HCT116 (cell line): ENCODE data around the gene RALGPS1. TPM values are rescaled to one million over a fixed set of nuclear protein-coding genes. Genes with fewer than 3 reads are reported as not detected.

Experiments used
- ATAC-seq: fragments of 200-7000 bp; cut with Tn5 transposase; 2 replicates; pipeline ENCODE4 v1.9.1; 2020; ENCODE audit warnings: mild to moderate bottlenecking, moderate library complexity
- BruUV-seq: library from RNA; stranded (reverse); fragments of 400-500 nt; replicated peaks from 2 replicates; lab custom pipeline; 2021; lab: Mats Ljungman, UMichigan
- CTCF ChIA-PET: fragments of 300-600 bp; sonication (Branson Sonifier 250); formaldehyde crosslinking; loops from one replicate; lab custom pipeline; 2021; ENCODE audit warnings: antibody characterized with exemption; lab: Charles Lee
- POLR2A ChIA-PET: fragments of 300-600, 350-600 bp; sonication (Branson Sonifier 250); formaldehyde crosslinking; loops from one replicate; lab custom pipeline; 2021; ENCODE audit warnings: antibody characterized with exemption; lab: Charles Lee
- RAD21 ChIA-PET, 2 experiments: fragments of 300-600 bp; sonication (Branson Sonifier 250); formaldehyde crosslinking; loops; one replicate each; lab custom pipeline; 2023; ENCODE audit warnings: low total read pairs in 2 of 2; ENCODE audit not compliant: uncharacterized antibody in 2 of 2, unreplicated experiment in 2 of 2, low non-redundant PET in 1 of 2; lab: Charles Lee
- DNase-seq: peaks from one replicate; pipeline ENCODE4 v3.0.0-alpha.2; 2010; ENCODE audit warnings: low read depth, low spot score
- H2AFZ ChIP-seq: fragments of 200-600 bp; shearing (Covaris generic), sonication (generic); 2 replicates; pipeline ENCODE4 v1.6.1; 2017; ENCODE audit warnings: low read depth, mixed run types, mixed read lengths, antibody characterized with exemption, low read length; ENCODE audit not compliant: poor library complexity, severe bottlenecking
- H3K27ac ChIP-seq: 2 replicates; pipeline ENCODE4 v1.5.1; 2012; ENCODE audit warnings: low read depth, low read length
- H3K27me3 ChIP-seq: fragments of 200-600 bp; sonication (generic); 2 replicates; pipeline ENCODE4 v1.6.1; 2016; ENCODE audit warnings: mixed run types, low read length, mixed read lengths; ENCODE audit not compliant: insufficient read depth
- H3K36me3 ChIP-seq, 2 experiments: fragments of 200-500 bp in 1 of 2; fragments of 200-600 bp in 1 of 2; sonication (Bioruptor generic) in 1 of 2; sonication (generic) in 1 of 2; 2 replicates each; pipeline versions ENCODE4 v1.5.1 to v1.6.1; 2014 to 2016; ENCODE audit warnings: low read length in 2 of 2, inconsistent platforms in 1 of 2, mixed read lengths in 1 of 2, mixed run types in 1 of 2; ENCODE audit not compliant: insufficient read depth in 2 of 2, control insufficient read depth in 1 of 2
- H3K4me1 ChIP-seq, 2 experiments: fragments of 200-600 bp in 1 of 2; sonication (generic) in 1 of 2; 2 replicates each; pipeline versions ENCODE4 v1.5.1 to v1.6.1; 2012 to 2017; ENCODE audit warnings: low read length in 2 of 2, inconsistent platforms in 1 of 2, mild to moderate bottlenecking in 1 of 2, mixed read lengths in 1 of 2, mixed run types in 1 of 2, moderate library complexity in 1 of 2; ENCODE audit not compliant: insufficient read depth in 2 of 2, control insufficient read depth in 1 of 2
- H3K4me2 ChIP-seq: fragments of 200-600 bp; sonication (generic); 2 replicates; pipeline ENCODE4 v1.6.1; 2017; ENCODE audit warnings: mixed run types, low read length, mixed read lengths
- H3K4me3 ChIP-seq, 2 experiments: fragments of 200-600 bp in 1 of 2; sonication (generic) in 1 of 2; replicated peaks in 1 of 2; 2 replicates each; pipeline ENCODE4 v1.5.1; 2011 to 2016; ENCODE audit warnings: low read length in 2 of 2, control low read depth in 1 of 2, low read depth in 1 of 2, mild to moderate bottlenecking in 1 of 2, mixed read lengths in 1 of 2, mixed run types in 1 of 2
- H3K79me2 ChIP-seq: fragments of 200-600 bp; sonication (generic); 2 replicates; pipeline ENCODE4 v1.6.1; 2017; ENCODE audit warnings: mild to moderate bottlenecking, mixed run types, low read length, moderate library complexity, mixed read lengths; ENCODE audit not compliant: insufficient read depth
- H3K9ac ChIP-seq: fragments of 200-600 bp; sonication (generic); 2 replicates; pipeline ENCODE4 v1.6.1; 2016; ENCODE audit warnings: low read length, mixed read lengths
- H3K9me2 ChIP-seq: fragments of 200-600 bp; sonication (generic), shearing (Covaris generic); 2 replicates; pipeline ENCODE4 v1.6.1; 2017; ENCODE audit warnings: mixed run types, mild to moderate bottlenecking, moderate library complexity; ENCODE audit not compliant: insufficient read depth
- H3K9me3 ChIP-seq, 2 experiments: fragments of 200-500 bp in 1 of 2; fragments of 200-600 bp in 1 of 2; sonication (Bioruptor generic) in 1 of 2; sonication (generic) in 1 of 2; 2 replicates each; pipeline ENCODE4 v1.6.1; 2014 to 2017; ENCODE audit warnings: low read length in 2 of 2, mixed read lengths in 2 of 2, inconsistent platforms in 1 of 2, low read depth in 1 of 2, mild to moderate bottlenecking in 1 of 2, mixed run types in 1 of 2, moderate library complexity in 1 of 2; ENCODE audit not compliant: control insufficient read depth in 1 of 2, insufficient read depth in 1 of 2
- H4K20me1 ChIP-seq: fragments of 200-600 bp; sonication (generic), shearing (Covaris generic); 2 replicates; pipeline ENCODE4 v1.6.1; 2017; ENCODE audit warnings: mixed run types, mild to moderate bottlenecking, moderate library complexity; ENCODE audit not compliant: insufficient read depth
- CBX3 ChIP-seq: IDR thresholded peaks from 2 replicates; pipeline ENCODE4 v1.6.1; 2012; ENCODE audit warnings: low read depth
- CEBPB ChIP-seq: IDR thresholded peaks from 2 replicates; pipeline ENCODE4 v1.6.1; 2012; ENCODE audit warnings: low read depth
- EGR1 ChIP-seq: IDR thresholded peaks from 2 replicates; pipeline ENCODE4 v1.6.1; 2012; ENCODE audit warnings: low read depth
- EZH2 ChIP-seq: fragments of 200-600 bp; sonication (generic); IDR thresholded peaks from 2 replicates; pipeline ENCODE4 v1.6.1; 2017; ENCODE audit warnings: antibody characterized with exemption, mixed run types
- JUND ChIP-seq: IDR thresholded peaks from 2 replicates; pipeline ENCODE4 v1.6.1; 2012
- MAX ChIP-seq: IDR thresholded peaks from 2 replicates; pipeline ENCODE4 v1.6.1; 2012
- POLR2A ChIP-seq: IDR thresholded peaks from 2 replicates; pipeline ENCODE4 v1.7.0; 2011; ENCODE audit warnings: borderline replicate concordance; ENCODE audit not compliant: insufficient read depth, insufficient read length; ENCODE audit errors: extremely low read depth
- POLR2AphosphoS5 ChIP-seq: IDR thresholded peaks from 2 replicates; pipeline ENCODE4 v1.6.1; 2011; ENCODE audit warnings: mild to moderate bottlenecking, low read depth, low read length, moderate library complexity
- RAD21 ChIP-seq: IDR thresholded peaks from 2 replicates; pipeline ENCODE4 v1.6.1; 2012; ENCODE audit warnings: low read depth, mild to moderate bottlenecking
- REST ChIP-seq: IDR thresholded peaks from 2 replicates; pipeline ENCODE4 v1.6.1; 2012; ENCODE audit warnings: low read depth
- SIN3A ChIP-seq: IDR thresholded peaks from 2 replicates; pipeline ENCODE4 v1.6.1; 2012; ENCODE audit warnings: low read depth
- SP1 ChIP-seq: IDR thresholded peaks from 2 replicates; pipeline ENCODE4 v1.6.1; 2012; ENCODE audit warnings: low read depth
- SRF ChIP-seq: IDR thresholded peaks from 2 replicates; pipeline ENCODE4 v1.6.1; 2012; ENCODE audit warnings: low read depth
- YY1 ChIP-seq: IDR thresholded peaks from 2 replicates; pipeline ENCODE4 v1.6.1; 2011; ENCODE audit warnings: low read length, low read depth, moderate library complexity, mild to moderate bottlenecking; ENCODE audit not compliant: insufficient replicate concordance; ENCODE audit errors: extremely low read depth
- ZFX ChIP-seq: fragments of 450-650 bp; IDR thresholded peaks from 2 replicates; pipeline ENCODE4 v1.6.1; 2017
- ZNF274 ChIP-seq: fragments of 200-500 bp; sonication (Bioruptor generic); IDR thresholded peaks from 2 replicates; pipeline ENCODE4 v1.6.1; 2014; ENCODE audit warnings: mild to moderate bottlenecking, low read depth, low read length, inconsistent platforms
- intact Hi-C: fragments of 100-400 bp; cut with micrococcal nuclease; formaldehyde crosslinking; loops from 2 replicates; pipeline ENCODE4 v1.10.0; 2022
- total RNA-seq: library from RNA; stranded (reverse); gene quantifications from one replicate; pipeline ENCODE4 v1.2.1, GENCODE V29; 2021; ENCODE audit not compliant: unreplicated experiment
- TF ChIP-seq, protein P1 (sequence below): IDR thresholded peaks from 2 replicates; pipeline ENCODE4 v1.6.1; 2012
- TF ChIP-seq, protein P2 (sequence below), 3 experiments: fragments of 200-600 bp in 1 of 3; sonication (generic) in 1 of 3; IDR thresholded peaks in 2 of 3; conservative IDR thresholded peaks in 1 of 3; 2 replicates each; pipeline ENCODE4 v1.5.1; 2012 to 2017; ENCODE audit warnings: low read depth in 2 of 3, low read length in 2 of 3, antibody characterized with exemption in 1 of 3, borderline replicate concordance in 1 of 3, control low read depth in 1 of 3, mild to moderate bottlenecking in 1 of 3, mixed read lengths in 1 of 3, mixed run types in 1 of 3, moderate library complexity in 1 of 3; ENCODE audit not compliant: insufficient read depth in 1 of 3

The RALGPS1 gene
- total RNA-seq, 1 experiment from 2014 or later, result 7.6 TPM

DNA sequence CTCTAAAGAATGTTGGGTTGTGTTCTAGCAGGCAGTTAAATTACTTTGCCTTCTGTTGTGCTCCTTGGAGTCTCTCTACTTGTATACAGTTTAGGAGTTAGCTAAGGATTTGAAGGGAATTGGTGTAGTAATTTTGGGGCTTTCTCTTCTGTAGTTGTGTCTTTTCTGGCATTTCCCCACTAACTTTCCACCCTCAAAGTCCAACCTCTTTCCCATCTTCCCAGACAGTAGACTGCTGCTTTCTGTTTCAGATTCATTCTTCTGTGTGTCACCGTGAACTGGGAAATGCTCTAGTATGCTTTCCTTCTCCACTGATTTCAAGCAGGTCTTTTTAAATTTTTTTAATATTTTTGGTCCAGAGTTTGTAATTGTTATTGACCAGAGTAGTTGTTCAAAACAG is 212.4 kb downstream of the RALGPS1 start:
- Histone ChIP-seq H3K27me3 (no peaks in the 10 kb centered on the region), H3K36me3 (no peaks in the 10 kb centered on the region), H4K20me1 (no peaks in the 10 kb centered on the region), H3K4me2 (no peak overlapping the region), H3K79me2 (no peaks in the 10 kb centered on the region), H3K27ac (no peak overlapping the region), H2AFZ (no peak overlapping the region), H3K9ac (no peak overlapping the region), H3K4me1 (peaks cover 11 to 16% of the 10 kb centered on the region in 2 experiments), H3K9me2 (no peaks in the 10 kb centered on the region), H3K4me3 (no peak overlapping the region), H3K9me3 (no peaks in the 10 kb centered on the region)
- ChIA-PET POLR2A (no interaction called here), CTCF (no interaction called here), RAD21 (no interaction called here)
- intact Hi-C loops, result no loop called here
- DNase-seq (no peak), ATAC-seq (no peak)
- no TSS peak for BruUV-seq
- TF ChIP-seq POLR2AphosphoS5, result no peak
- TF ChIP-seq JUND, result no peak
- TF ChIP-seq POLR2A, result no peak
- TF ChIP-seq CEBPB, result no peak
- TF ChIP-seq EGR1, result no peak
- no peak for TF ChIP-seq SIN3A
- TF ChIP-seq EZH2, result no peak
- TF ChIP-seq MAX, result no peak
- TF ChIP-seq ZFX, result no peak
- TF ChIP-seq RAD21, result no peak
- no peak for TF ChIP-seq ZNF274
- no peak for TF ChIP-seq SRF
- TF ChIP-seq, protein P1, sequence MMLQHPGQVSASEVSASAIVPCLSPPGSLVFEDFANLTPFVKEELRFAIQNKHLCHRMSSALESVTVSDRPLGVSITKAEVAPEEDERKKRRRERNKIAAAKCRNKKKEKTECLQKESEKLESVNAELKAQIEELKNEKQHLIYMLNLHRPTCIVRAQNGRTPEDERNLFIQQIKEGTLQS, result no peak
- no peak for TF ChIP-seq REST
- TF ChIP-seq CBX3, result no peak
- no peak for TF ChIP-seq SP1
- TF ChIP-seq, protein P2, sequence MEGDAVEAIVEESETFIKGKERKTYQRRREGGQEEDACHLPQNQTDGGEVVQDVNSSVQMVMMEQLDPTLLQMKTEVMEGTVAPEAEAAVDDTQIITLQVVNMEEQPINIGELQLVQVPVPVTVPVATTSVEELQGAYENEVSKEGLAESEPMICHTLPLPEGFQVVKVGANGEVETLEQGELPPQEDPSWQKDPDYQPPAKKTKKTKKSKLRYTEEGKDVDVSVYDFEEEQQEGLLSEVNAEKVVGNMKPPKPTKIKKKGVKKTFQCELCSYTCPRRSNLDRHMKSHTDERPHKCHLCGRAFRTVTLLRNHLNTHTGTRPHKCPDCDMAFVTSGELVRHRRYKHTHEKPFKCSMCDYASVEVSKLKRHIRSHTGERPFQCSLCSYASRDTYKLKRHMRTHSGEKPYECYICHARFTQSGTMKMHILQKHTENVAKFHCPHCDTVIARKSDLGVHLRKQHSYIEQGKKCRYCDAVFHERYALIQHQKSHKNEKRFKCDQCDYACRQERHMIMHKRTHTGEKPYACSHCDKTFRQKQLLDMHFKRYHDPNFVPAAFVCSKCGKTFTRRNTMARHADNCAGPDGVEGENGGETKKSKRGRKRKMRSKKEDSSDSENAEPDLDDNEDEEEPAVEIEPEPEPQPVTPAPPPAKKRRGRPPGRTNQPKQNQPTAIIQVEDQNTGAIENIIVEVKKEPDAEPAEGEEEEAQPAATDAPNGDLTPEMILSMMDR (IDR thresholded peaks at IDR 0.05 in 2 of 3, conservative IDR thresholded peaks at IDR 0.05 in 1 of 3; ENCODE audit: borderline replicate concordance in 1 of 3, insufficient read depth in 1 of 3, low read depth in 2 of 3, low read length in 2 of 3), result no peak
- no peak for TF ChIP-seq YY1
